OCI-LY3 (cell line): ENCODE data around the gene CLEC18B.
"Not testable (repeated sequence)": the region's sequence is repeated elsewhere in the genome, so short reads cannot be mapped to it uniquely, and the experiment has no call there.

Experiments
- EZH2phosphoT487 ChIP-seq: fragments of 200-600 bp; shearing (Covaris generic); IDR thresholded peaks from 2 replicates; pipeline ENCODE4 v1.6.1; 2018; ENCODE audit warnings: antibody characterized with exemption, mixed run types, low read depth
- TF ChIP-seq, protein P1 (sequence below): fragments of 200-600, 300-600 bp; sonication (generic); IDR thresholded peaks from 2 replicates; pipeline ENCODE4 v1.5.1; 2014; ENCODE audit warnings: antibody characterized with exemption, low read length, low read depth

DNA sequence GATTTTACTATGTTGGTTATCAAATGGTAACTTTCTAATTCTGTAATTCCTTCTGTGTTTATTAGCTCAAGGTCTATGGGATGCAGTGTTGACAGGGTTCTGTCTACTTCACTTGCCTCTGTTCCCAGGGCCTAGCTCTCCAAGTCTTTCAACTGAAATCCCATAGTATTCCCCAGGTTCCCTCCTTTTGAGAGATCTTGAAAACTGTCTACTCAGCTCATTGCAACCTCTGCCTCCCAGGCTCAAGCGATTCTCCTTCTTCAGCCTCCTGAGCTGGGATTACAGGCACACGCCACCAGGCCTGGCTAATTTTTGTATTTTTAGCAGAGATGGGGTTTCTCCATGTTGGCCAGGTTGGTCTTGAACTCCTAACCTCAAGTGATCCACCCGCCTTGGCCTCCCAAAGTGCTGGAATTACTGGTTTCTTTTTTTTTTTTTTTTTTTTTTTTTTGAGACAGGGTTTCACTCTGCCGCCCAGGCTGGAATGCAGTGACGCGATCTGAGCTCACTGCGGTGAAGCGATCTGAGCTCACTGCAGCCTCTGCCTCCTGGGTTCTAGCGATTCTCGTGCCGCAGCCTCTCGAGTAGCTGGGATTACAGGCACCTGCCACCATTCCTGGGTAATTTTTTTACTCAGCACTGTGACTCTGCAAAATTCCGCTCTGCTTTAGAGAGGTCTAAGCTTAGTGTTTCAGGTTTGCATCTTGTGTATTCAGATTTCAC, 22.5 kb upstream of the CLEC18B start:
- TF ChIP-seq, protein P1, sequence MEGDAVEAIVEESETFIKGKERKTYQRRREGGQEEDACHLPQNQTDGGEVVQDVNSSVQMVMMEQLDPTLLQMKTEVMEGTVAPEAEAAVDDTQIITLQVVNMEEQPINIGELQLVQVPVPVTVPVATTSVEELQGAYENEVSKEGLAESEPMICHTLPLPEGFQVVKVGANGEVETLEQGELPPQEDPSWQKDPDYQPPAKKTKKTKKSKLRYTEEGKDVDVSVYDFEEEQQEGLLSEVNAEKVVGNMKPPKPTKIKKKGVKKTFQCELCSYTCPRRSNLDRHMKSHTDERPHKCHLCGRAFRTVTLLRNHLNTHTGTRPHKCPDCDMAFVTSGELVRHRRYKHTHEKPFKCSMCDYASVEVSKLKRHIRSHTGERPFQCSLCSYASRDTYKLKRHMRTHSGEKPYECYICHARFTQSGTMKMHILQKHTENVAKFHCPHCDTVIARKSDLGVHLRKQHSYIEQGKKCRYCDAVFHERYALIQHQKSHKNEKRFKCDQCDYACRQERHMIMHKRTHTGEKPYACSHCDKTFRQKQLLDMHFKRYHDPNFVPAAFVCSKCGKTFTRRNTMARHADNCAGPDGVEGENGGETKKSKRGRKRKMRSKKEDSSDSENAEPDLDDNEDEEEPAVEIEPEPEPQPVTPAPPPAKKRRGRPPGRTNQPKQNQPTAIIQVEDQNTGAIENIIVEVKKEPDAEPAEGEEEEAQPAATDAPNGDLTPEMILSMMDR: not testable (repeated sequence)
- TF ChIP-seq EZH2phosphoT487: not testable (repeated sequence)
